Activated CD8-positive, alpha-beta memory T cell treated with anti-CD3 and anti-CD28 coated beads, Interleukin-2, amount 10 ng/mL, durations not matched to agents 7 days and 5 days (primary cell): ENCODE data around the gene RHOXF2B. TPM values are rescaled to one million over a fixed set of nuclear protein-coding genes. Genes with fewer than 3 reads are reported as not detected.
"Not testable (repeated sequence)": the region's sequence is repeated elsewhere in the genome, so short reads cannot be mapped to it uniquely, and the experiment has no call there.

ENCODE experiments used
- ATAC-seq: fragments of 150-1000 bp; cut with Tn5 transposase; one replicate; pipeline ENCODE4 v1.10.0; 2021; ENCODE audit warnings: moderate library complexity
- CTCF ChIA-PET: fragments of 350-600 bp; sonication (Branson Sonifier 250); formaldehyde crosslinking; loops from one replicate; lab custom pipeline; 2021; ENCODE audit warnings: antibody characterized with exemption; lab: Charles Lee
- DNase-seq: peaks from one replicate; pipeline ENCODE4 v3.0.0-alpha.2; 2020
- H3K27ac Mint-ChIP-seq: one replicate; pipeline ENCODE4 v1.8.0; 2021; ENCODE audit warnings: mild to moderate bottlenecking, mixed read lengths
- H3K27me3 Mint-ChIP-seq: one replicate; pipeline ENCODE4 v1.8.0; 2021; ENCODE audit warnings: mixed read lengths
- H3K36me3 Mint-ChIP-seq: one replicate; pipeline ENCODE4 v1.8.0; 2021; ENCODE audit warnings: mild to moderate bottlenecking, mixed read lengths
- H3K4me1 Mint-ChIP-seq: one replicate; pipeline ENCODE4 v1.8.0; 2021; ENCODE audit warnings: mixed read lengths
- H3K4me3 Mint-ChIP-seq: one replicate; pipeline ENCODE4 v1.8.0; 2021; ENCODE audit warnings: mild to moderate bottlenecking, moderate library complexity, mixed read lengths
- H3K9me3 Mint-ChIP-seq: one replicate; pipeline ENCODE4 v1.8.0; 2022; ENCODE audit warnings: low read depth, mixed read lengths
- total RNA-seq, 2 experiments: library from RNA; stranded (reverse); gene quantifications; one replicate each; pipeline ENCODE4 v1.2.3, GENCODE V29; 2021

The RHOXF2B gene
- total RNA-seq = not detected

DNA sequence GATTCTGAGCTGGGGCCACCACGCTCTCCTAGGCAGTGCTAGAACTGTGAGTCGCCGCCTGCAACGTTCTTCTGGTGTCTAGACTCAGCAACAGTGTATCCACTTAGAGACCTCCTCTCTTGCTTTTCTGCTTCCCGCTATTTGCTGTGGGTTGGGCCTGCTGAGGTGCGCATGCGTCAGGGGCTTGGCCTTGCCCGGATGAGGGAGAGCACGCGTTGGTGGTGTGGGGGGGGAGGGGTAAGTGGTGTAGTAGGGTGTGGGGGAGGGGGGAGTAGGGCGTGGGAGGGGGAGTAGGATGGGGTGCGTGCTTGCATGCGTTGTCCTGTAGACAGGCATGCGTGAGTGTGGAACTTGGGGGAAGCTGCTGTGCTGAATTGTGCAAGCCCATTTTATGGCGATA lies at the start of gene RHOXF2B:
TSS of gene RHOXF2B (minus strand) at position 101 of the 400 bp plus-strand sequence. CDS start 138 bp downstream, outside the sequence.
- ATAC-seq, H3K27ac Mint-ChIP-seq, H3K36me3 Mint-ChIP-seq, CTCF ChIA-PET, DNase-seq, H3K4me3 Mint-ChIP-seq, H3K4me1 Mint-ChIP-seq, H3K9me3 Mint-ChIP-seq, H3K27me3 Mint-ChIP-seq: not testable (repeated sequence)

- no peaks in the 10 kb centered on the region for H3K27me3 Mint-ChIP-seq
- H3K9me3 Mint-ChIP-seq = no peaks in the 10 kb centered on the region
- no peak for DNase-seq
- CTCF ChIA-PET = no interaction called here
- no peak overlapping the region for H3K4me3 Mint-ChIP-seq
- no peaks in the 10 kb centered on the region for H3K36me3 Mint-ChIP-seq
- H3K4me1 Mint-ChIP-seq = peaks cover 2% of the 10 kb centered on the region
- ATAC-seq = no peak
- H3K27ac Mint-ChIP-seq = no peak overlapping the region
These were observed 48.0 kb upstream of the RHOXF2B start for GRCh38 chrX:120125444-120125843.

DNA sequence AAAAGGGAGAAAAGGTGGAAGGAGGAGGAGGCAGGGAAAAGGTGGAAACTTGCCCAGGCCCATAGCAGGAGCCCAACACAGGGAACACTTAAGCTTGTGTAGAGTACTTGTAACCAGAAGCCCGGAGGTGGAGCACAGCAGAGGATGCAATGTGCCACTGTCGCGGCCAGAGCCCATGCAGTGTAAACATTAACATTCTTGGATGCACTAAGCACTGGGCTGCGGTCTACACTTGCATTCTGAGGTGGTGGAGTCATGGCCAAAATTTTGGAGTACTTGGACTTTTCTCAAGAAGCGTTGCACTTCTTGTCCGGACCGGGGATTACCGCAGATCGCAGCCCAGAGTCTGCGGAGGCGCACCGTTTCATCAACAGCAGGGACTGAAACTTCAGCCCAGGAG lies 42.7 kb upstream of the RHOXF2B start:
- DNase-seq (no peak), ATAC-seq (no peak)
- H3K4me3 Mint-ChIP-seq = no peak overlapping the region
- CTCF ChIA-PET = no interaction called here
- no peaks in the 10 kb centered on the region for H3K9me3 Mint-ChIP-seq
- H3K36me3 Mint-ChIP-seq = no peaks in the 10 kb centered on the region
- H3K27ac Mint-ChIP-seq = no peak overlapping the region
- no peaks in the 10 kb centered on the region for H3K4me1 Mint-ChIP-seq
- H3K27me3 Mint-ChIP-seq = no peaks in the 10 kb centered on the region

GRCh38 chrX:120115438-120115963 lies 38.0 kb upstream of the RHOXF2B start, which contains the start of gene RHOXF1:
RHOXF1 (minus strand) TSS chrX:120115913; CDS start chrX:120115862, 51 bp downstream.
- Mint-ChIP-seq H3K4me1 (no peaks in the 10 kb centered on the region), H3K36me3 (no peaks in the 10 kb centered on the region), H3K27me3 (no peaks in the 10 kb centered on the region), H3K9me3 (no peaks in the 10 kb centered on the region), H3K4me3 (no peak within 1 kb of the TSS), H3K27ac (no peak within 1 kb of the TSS)
- CTCF ChIA-PET = no interaction called here
- DNase-seq = no peak
- ATAC-seq = no peak

DNA sequence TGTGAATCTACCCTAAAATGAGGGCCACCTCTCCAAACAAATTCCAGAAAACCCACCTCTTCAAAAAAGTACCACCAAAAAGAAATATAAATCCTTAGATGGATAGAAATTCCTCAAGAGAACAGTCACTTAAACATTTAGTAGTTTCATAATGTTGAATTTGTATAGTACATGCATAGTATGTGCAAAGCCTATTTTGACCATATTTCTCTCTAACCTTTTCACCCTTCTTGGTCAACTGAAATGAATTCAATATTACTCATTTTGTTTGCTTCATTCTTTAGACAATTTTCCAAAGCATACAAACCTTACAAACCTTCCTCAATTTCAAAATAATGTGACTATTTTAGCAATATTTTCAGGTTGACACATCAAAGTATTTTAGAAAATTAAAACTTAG lies 34.1 kb upstream of the RHOXF2B start:
- Mint-ChIP-seq H3K4me3 (no peak overlapping the region), H3K9me3 (no peaks in the 10 kb centered on the region), H3K27ac (no peak overlapping the region), H3K36me3 (no peaks in the 10 kb centered on the region), H3K4me1 (no peaks in the 10 kb centered on the region), H3K27me3 (no peaks in the 10 kb centered on the region)
- CTCF ChIA-PET = no interaction called here
- ATAC-seq (no peak), DNase-seq (no peak)

- H3K4me1 Mint-ChIP-seq = no peaks in the 10 kb centered on the region
- ATAC-seq (no peak), DNase-seq (no peak)
- no peak overlapping the region for H3K4me3 Mint-ChIP-seq
- H3K27ac Mint-ChIP-seq = no peak overlapping the region
- no peaks in the 10 kb centered on the region for H3K9me3 Mint-ChIP-seq
- no peaks in the 10 kb centered on the region for H3K27me3 Mint-ChIP-seq
- CTCF ChIA-PET = no interaction called here
- H3K36me3 Mint-ChIP-seq = no peaks in the 10 kb centered on the region
These were observed 31.9 kb upstream of the RHOXF2B start for GRCh38 chrX:120109378-120109777.

DNA sequence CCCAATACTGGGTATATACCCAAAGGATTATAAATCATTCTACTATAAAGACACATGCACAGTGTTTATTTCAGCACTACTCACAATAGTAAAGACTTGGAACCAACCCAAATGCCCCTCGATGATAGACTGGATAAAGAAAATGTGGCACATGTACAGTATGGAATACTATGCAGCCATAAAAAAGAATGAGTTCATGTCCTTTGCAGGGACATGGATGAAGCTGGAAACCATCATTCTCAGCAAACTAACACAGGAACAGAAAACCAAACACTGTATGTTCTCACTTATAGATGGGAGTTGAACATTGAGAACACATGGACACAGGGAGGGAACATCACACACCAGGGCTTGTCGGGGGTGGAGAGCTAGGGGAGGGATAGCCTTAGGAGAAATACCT lies 27.2 kb upstream of the RHOXF2B start:
- H3K9me3 Mint-ChIP-seq, DNase-seq, H3K4me3 Mint-ChIP-seq, ATAC-seq, H3K36me3 Mint-ChIP-seq, H3K4me1 Mint-ChIP-seq, CTCF ChIA-PET, H3K27me3 Mint-ChIP-seq, H3K27ac Mint-ChIP-seq: not testable (repeated sequence)

DNA sequence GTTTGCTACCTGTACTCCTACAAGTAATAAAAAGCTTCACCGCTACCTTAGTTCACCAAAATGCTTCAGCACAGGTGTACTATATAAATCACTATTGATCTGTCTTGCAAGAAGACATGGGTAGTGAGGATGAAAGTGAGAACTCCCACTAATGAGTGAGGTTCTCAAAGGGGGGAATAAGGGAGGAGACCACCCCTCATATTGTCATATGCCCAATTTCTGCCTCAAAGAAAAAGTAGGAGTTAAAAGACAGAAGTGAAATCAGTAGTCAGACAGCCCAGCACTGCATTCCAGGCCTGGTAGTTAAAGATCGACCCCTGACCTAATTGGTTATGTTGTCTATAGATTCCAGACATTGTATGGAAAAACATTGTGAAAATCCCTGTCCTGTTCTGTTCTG lies 23.6 kb upstream of the RHOXF2B start:
- CTCF ChIA-PET, DNase-seq, H3K9me3 Mint-ChIP-seq, H3K27ac Mint-ChIP-seq, H3K36me3 Mint-ChIP-seq, H3K4me3 Mint-ChIP-seq, H3K27me3 Mint-ChIP-seq, ATAC-seq, H3K4me1 Mint-ChIP-seq: not testable (repeated sequence)

- H3K27me3 Mint-ChIP-seq = no peaks in the 10 kb centered on the region
- no peak overlapping the region for H3K4me3 Mint-ChIP-seq
- H3K9me3 Mint-ChIP-seq = no peaks in the 10 kb centered on the region
- peaks cover 3% of the 10 kb centered on the region for H3K4me1 Mint-ChIP-seq
- no peak for ATAC-seq
- H3K36me3 Mint-ChIP-seq = no peaks in the 10 kb centered on the region
- H3K27ac Mint-ChIP-seq = no peak overlapping the region
- no peak for DNase-seq
- CTCF ChIA-PET = no interaction called here
These were observed 12.7 kb upstream of the RHOXF2B start for GRCh38 chrX:120090208-120090607.

GRCh38 chrX:120087289-120088017 lies 10.0 kb upstream of the RHOXF2B start:
- H3K4me1 Mint-ChIP-seq = peaks cover 3% of the 10 kb centered on the region
- no peak for DNase-seq
- no peaks in the 10 kb centered on the region for H3K27me3 Mint-ChIP-seq
- H3K9me3 Mint-ChIP-seq = no peaks in the 10 kb centered on the region
- ATAC-seq = no peak
- no peaks in the 10 kb centered on the region for H3K36me3 Mint-ChIP-seq
- CTCF ChIA-PET = no interaction called here
- no peak overlapping the region for H3K27ac Mint-ChIP-seq
- no peak overlapping the region for H3K4me3 Mint-ChIP-seq

DNA sequence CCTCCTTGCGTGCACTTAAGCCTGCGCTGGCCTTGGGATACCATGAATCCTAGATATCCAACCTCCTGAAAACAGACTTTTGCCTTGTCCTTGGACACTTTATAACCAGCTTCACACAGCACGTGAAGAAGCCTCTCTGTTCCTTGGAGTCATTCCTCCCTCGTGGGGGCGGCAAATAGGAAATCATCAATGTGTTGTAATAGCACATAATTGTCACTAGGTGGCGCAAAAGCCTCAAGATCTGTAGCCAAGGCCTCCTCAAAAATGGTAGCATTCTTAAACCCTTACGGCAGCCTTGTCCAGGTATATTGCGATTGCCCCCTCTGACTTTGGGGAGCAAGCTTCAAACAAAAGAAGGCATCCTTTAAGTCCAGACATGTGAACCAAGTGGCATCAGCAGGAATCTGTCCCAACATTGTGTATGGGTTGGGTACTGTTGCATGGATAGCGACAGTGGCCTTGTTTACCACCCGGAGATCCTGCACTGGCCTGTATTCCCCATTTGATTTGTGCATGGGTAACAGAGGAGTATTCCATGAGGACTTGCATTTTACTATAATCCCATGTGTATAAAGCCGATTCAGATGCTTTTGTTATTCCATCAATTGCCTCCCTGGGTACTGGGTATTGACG lies 8.2 kb upstream of the RHOXF2B start:
- DNase-seq, H3K9me3 Mint-ChIP-seq, ATAC-seq, H3K4me1 Mint-ChIP-seq, CTCF ChIA-PET, H3K27me3 Mint-ChIP-seq, H3K4me3 Mint-ChIP-seq, H3K36me3 Mint-ChIP-seq, H3K27ac Mint-ChIP-seq: not testable (repeated sequence)

GRCh38 chrX:120066169-120066568 lies 11.3 kb downstream of the RHOXF2B start:
- DNase-seq, H3K36me3 Mint-ChIP-seq, H3K27me3 Mint-ChIP-seq, ATAC-seq, H3K27ac Mint-ChIP-seq, H3K4me3 Mint-ChIP-seq, H3K9me3 Mint-ChIP-seq, H3K4me1 Mint-ChIP-seq, CTCF ChIA-PET: not testable (repeated sequence)

DNA sequence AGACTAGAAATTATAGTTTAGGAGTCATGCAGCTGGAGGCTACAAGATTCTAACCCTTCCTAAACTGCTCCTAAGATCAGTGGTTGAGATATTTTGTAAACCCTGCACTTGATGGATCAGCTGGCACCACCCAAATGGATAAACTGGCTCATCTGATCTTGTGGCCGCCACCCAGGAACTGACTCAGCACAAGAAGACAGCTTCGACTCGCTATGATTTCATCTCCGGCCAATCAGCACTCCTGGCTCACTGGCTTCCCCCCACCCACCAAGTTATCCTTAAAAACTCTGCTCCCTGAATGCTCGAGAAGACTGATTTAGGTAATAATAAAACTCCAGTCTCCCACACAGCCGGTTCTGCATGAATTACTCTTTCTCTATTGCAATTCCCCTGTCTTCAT lies 34.8 kb downstream of the RHOXF2B start:
- H3K4me3 Mint-ChIP-seq, H3K27ac Mint-ChIP-seq, CTCF ChIA-PET, ATAC-seq, H3K4me1 Mint-ChIP-seq, H3K9me3 Mint-ChIP-seq, DNase-seq, H3K36me3 Mint-ChIP-seq, H3K27me3 Mint-ChIP-seq: not testable (repeated sequence)

GRCh38 chrX:120042247-120042646 lies 35.2 kb downstream of the RHOXF2B start:
- H3K4me3 Mint-ChIP-seq, CTCF ChIA-PET, H3K27ac Mint-ChIP-seq, DNase-seq, H3K27me3 Mint-ChIP-seq, H3K36me3 Mint-ChIP-seq, ATAC-seq, H3K9me3 Mint-ChIP-seq, H3K4me1 Mint-ChIP-seq: not testable (repeated sequence)
